ENCODE data around the gene PPTC7.

GRCh38 chr12:110619534-110619953 is 36.4 kb upstream of the PPTC7 start:
- TF ChIP-seq, protein P1, sequence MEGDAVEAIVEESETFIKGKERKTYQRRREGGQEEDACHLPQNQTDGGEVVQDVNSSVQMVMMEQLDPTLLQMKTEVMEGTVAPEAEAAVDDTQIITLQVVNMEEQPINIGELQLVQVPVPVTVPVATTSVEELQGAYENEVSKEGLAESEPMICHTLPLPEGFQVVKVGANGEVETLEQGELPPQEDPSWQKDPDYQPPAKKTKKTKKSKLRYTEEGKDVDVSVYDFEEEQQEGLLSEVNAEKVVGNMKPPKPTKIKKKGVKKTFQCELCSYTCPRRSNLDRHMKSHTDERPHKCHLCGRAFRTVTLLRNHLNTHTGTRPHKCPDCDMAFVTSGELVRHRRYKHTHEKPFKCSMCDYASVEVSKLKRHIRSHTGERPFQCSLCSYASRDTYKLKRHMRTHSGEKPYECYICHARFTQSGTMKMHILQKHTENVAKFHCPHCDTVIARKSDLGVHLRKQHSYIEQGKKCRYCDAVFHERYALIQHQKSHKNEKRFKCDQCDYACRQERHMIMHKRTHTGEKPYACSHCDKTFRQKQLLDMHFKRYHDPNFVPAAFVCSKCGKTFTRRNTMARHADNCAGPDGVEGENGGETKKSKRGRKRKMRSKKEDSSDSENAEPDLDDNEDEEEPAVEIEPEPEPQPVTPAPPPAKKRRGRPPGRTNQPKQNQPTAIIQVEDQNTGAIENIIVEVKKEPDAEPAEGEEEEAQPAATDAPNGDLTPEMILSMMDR (IDR thresholded peaks at IDR 0.05; ENCODE audit: poor library complexity): no peak
- TF ChIP-seq EZH2 (IDR thresholded peaks at IDR 0.05; ENCODE audit: borderline replicate concordance): no peak

All from hepatocyte (in vitro differentiated cells).